Neural progenitor cell (in vitro differentiated cells): ENCODE data around the gene CAPN14. TPM values are rescaled to one million over a fixed set of nuclear protein-coding genes. Genes with fewer than 3 reads are reported as not detected.

Experiments
- DNase-seq: peaks from one replicate; pipeline ENCODE4 v3.0.0-alpha.2; 2016; ENCODE audit warnings: low spot score
- H2AFZ ChIP-seq: fragments of 200-600 bp; sonication (generic); replicated peaks from 2 replicates; pipeline ENCODE4 v1.6.1; 2016; ENCODE audit warnings: antibody characterized with exemption
- H3F3A ChIP-seq: fragments of 200-600 bp; sonication (generic); 2 replicates; pipeline ENCODE4 v1.6.1; 2016; ENCODE audit warnings: antibody characterized with exemption, low read depth
- H3K27ac ChIP-seq: fragments of 200-600 bp; sonication (generic); 2 replicates; pipeline ENCODE4 v1.5.1; 2016; ENCODE audit warnings: mild to moderate bottlenecking
- H3K27me3 ChIP-seq: fragments of 200-600 bp; sonication (generic); 2 replicates; pipeline ENCODE4 v1.6.1; 2016; ENCODE audit warnings: mild to moderate bottlenecking, moderate library complexity
- H3K36me3 ChIP-seq: fragments of 200-600 bp; sonication (generic); 2 replicates; pipeline ENCODE4 v1.5.1; 2016
- H3K4me1 ChIP-seq: fragments of 200-600 bp; sonication (generic); 2 replicates; pipeline ENCODE4 v1.6.1; 2016; ENCODE audit warnings: mixed run types
- H3K4me2 ChIP-seq: fragments of 200-600 bp; sonication (generic); 2 replicates; pipeline ENCODE4 v1.6.1; 2016
- H3K4me3 ChIP-seq: fragments of 200-600 bp; sonication (generic); 2 replicates; pipeline ENCODE4 v1.5.1; 2016
- H3K79me2 ChIP-seq: fragments of 200-600 bp; sonication (generic); 2 replicates; pipeline ENCODE4 v1.6.1; 2016; ENCODE audit warnings: low read depth
- H3K9ac ChIP-seq: fragments of 200-600 bp; sonication (generic); 2 replicates; pipeline ENCODE4 v1.6.1; 2016
- H3K9me3 ChIP-seq: fragments of 200-600 bp; sonication (generic); 2 replicates; pipeline ENCODE4 v1.5.1; 2016; ENCODE audit warnings: low read depth
- H4K20me1 ChIP-seq: fragments of 200-600 bp; sonication (generic); 2 replicates; pipeline ENCODE4 v1.6.1; 2016; ENCODE audit warnings: low read depth
- H3K27ac Mint-ChIP-seq: 3 replicates; pipeline ENCODE4 v1.8.0; 2021; ENCODE audit warnings: mixed read lengths
- H3K27me3 Mint-ChIP-seq: 2 replicates; pipeline ENCODE4 v1.8.0; 2022; ENCODE audit warnings: low read depth, mild to moderate bottlenecking, inconsistent platforms, moderate library complexity, mixed read lengths; ENCODE audit not compliant: insufficient read depth
- H3K36me3 Mint-ChIP-seq: 3 replicates; pipeline ENCODE4 v1.8.0; 2021; ENCODE audit warnings: mixed read lengths
- H3K4me1 Mint-ChIP-seq: 3 replicates; pipeline ENCODE4 v1.8.0; 2021; ENCODE audit warnings: mixed read lengths
- H3K4me3 Mint-ChIP-seq: 3 replicates; pipeline ENCODE4 v1.8.0; 2021; ENCODE audit warnings: mild to moderate bottlenecking, moderate library complexity, mixed read lengths
- H3K9me3 Mint-ChIP-seq: 3 replicates; pipeline ENCODE4 v1.8.0; 2020; ENCODE audit warnings: mixed read lengths
- CTCF ChIP-seq: fragments of 200-600 bp; sonication (generic); IDR thresholded peaks from 2 replicates; pipeline ENCODE4 v1.5.1; 2017; ENCODE audit warnings: antibody characterized with exemption, mild to moderate bottlenecking
- EZH2 ChIP-seq: fragments of 200-600 bp; sonication (generic); IDR thresholded peaks from 2 replicates; pipeline ENCODE4 v1.6.1; 2017; ENCODE audit warnings: antibody characterized with exemption, mild to moderate bottlenecking, moderate library complexity
- EZH2phosphoT487 ChIP-seq: fragments of 200-600 bp; sonication (generic); IDR thresholded peaks from 2 replicates; pipeline ENCODE4 v1.6.1; 2017; ENCODE audit warnings: antibody characterized with exemption
- total RNA-seq: library from RNA; depleted of rRNA; stranded (reverse); fragments of >200 nt; gene quantifications from 2 replicates; pipeline ENCODE4 v1.2.3, GENCODE V29; 2015; ENCODE audit warnings: low replicate concordance

Gene CAPN14
- total RNA-seq, 1 donor from 2014 or later, result 0.04 TPM

DNA sequence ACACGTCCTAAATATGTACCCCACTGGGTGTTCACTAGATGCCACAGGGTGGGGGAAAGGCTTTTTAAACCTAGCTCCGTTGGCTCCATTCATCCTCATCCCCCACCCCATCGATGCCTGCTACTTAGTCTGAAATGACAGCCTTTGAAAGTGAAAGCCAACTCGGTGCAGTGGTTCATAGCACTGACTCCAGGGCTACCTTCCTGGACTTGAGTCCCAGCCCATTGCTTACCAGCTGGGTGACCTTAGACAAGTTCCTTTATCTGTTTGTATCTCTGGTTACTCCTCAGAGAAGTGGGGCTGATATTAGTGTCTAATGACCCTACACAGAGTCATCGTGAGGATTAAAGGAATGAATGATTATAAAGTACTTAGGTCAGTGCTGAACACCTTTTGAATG lies 41.0 kb upstream of the CAPN14 start:
- Mint-ChIP-seq H3K27me3 (no peaks in the 10 kb centered on the region), H3K9me3 (no peaks in the 10 kb centered on the region), H3K4me1 (peaks cover 14% of the 10 kb centered on the region), H3K4me3 (no peak overlapping the region), H3K27ac (no peak overlapping the region), H3K36me3 (peaks cover 10% of the 10 kb centered on the region)
- H3K4me3 ChIP-seq, result no peak overlapping the region
- H3K9me3 ChIP-seq, result no peaks in the 10 kb centered on the region
- H3K9ac ChIP-seq, result no peak overlapping the region
- no peak overlapping the region for H3K4me2 ChIP-seq
- H3K4me1 ChIP-seq, result peaks cover 20% of the 10 kb centered on the region
- no peak overlapping the region for H3K27ac ChIP-seq
- no peak overlapping the region for H2AFZ ChIP-seq
- H3K27me3 ChIP-seq, result no peaks in the 10 kb centered on the region
- H3K79me2 ChIP-seq, result no peaks in the 10 kb centered on the region
- H3F3A ChIP-seq, result peaks cover 9% of the 10 kb centered on the region
- H4K20me1 ChIP-seq, result no peaks in the 10 kb centered on the region
- H3K36me3 ChIP-seq, result no peaks in the 10 kb centered on the region
- no peak for TF ChIP-seq CTCF
- no peak for TF ChIP-seq EZH2phosphoT487
- no peak for TF ChIP-seq EZH2
- DNase-seq, result no peak

GRCh38 chr2:31256611-31257382 lies 39.5 kb upstream of the CAPN14 start:
- H3K79me2 ChIP-seq, result no peaks in the 10 kb centered on the region
- Mint-ChIP-seq H3K27me3 (peaks cover 3% of the 10 kb centered on the region), H3K9me3 (no peaks in the 10 kb centered on the region), H3K27ac (peak overlapping the region; percentile 50), H3K4me1 (peaks cover 14% of the 10 kb centered on the region), H3K36me3 (peaks cover 10% of the 10 kb centered on the region), H3K4me3 (no peak overlapping the region)
- H3F3A ChIP-seq, result peaks cover 9% of the 10 kb centered on the region
- no peaks in the 10 kb centered on the region for H3K36me3 ChIP-seq
- no peaks in the 10 kb centered on the region for H3K9me3 ChIP-seq
- peak; percentile 34 for DNase-seq
- no peak for TF ChIP-seq EZH2
- TF ChIP-seq EZH2phosphoT487, result no peak
- no peak for TF ChIP-seq CTCF
- H3K4me1 ChIP-seq, result peaks cover 20% of the 10 kb centered on the region
- no peaks in the 10 kb centered on the region for H3K27me3 ChIP-seq
- H3K27ac ChIP-seq, result no peak overlapping the region
- peak overlapping the region; percentile 45 for H3K4me2 ChIP-seq
- H3K4me3 ChIP-seq, result no peak overlapping the region
- no peak overlapping the region for H3K9ac ChIP-seq
- no peak overlapping the region for H2AFZ ChIP-seq
- no peaks in the 10 kb centered on the region for H4K20me1 ChIP-seq

DNA sequence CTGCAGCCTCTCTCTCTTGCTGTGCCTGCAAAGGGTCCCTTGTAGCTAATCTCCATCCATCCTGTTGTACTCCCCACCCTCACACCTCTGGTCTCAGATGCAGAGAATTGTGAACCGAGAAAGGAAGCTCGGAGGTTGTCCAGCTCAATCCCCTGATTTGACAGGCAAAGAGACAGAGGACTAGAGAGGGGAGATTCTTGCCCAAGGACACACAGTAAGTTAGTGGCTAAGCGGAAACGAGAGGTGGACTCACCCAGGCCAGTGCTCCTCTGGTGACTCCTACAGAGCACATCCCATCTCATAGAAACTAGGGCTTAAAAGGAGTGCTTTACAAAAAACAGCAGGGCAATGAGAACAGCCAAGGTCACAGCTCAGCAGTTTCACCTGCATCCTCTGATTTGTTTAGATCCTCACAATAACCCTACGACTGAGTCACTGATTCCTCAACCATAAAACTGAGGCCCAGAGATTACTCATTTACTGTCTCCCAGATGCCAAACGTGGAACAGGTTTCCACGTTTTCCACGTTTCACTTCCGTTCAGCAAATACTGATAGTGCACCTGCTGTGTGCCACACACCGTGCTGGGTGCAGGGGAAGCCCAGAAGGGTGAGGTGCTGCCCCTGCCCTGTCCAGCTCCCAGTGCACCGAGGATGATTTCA lies 38.7 kb upstream of the CAPN14 start:
- no peak overlapping the region for H3K27ac ChIP-seq

More for the DNA sequence above, 38.7 kb upstream of the CAPN14 start:
- H3K9me3 Mint-ChIP-seq, result no peaks in the 10 kb centered on the region
- Histone ChIP-seq H3K4me1 (peaks cover 20% of the 10 kb centered on the region), H3K4me3 (no peak overlapping the region), H3F3A (peaks cover 9% of the 10 kb centered on the region), H2AFZ (no peak overlapping the region), H4K20me1 (no peaks in the 10 kb centered on the region), H3K27me3 (no peaks in the 10 kb centered on the region), H3K9ac (no peak overlapping the region), H3K79me2 (no peaks in the 10 kb centered on the region), H3K4me2 (no peak overlapping the region), H3K9me3 (no peaks in the 10 kb centered on the region), H3K36me3 (no peaks in the 10 kb centered on the region)
- no peak overlapping the region for H3K27ac Mint-ChIP-seq
- no peak for TF ChIP-seq EZH2
- TF ChIP-seq CTCF, result no peak
- no peak for TF ChIP-seq EZH2phosphoT487
- no peak overlapping the region for H3K4me3 Mint-ChIP-seq
- DNase-seq, result no peak
- peaks cover 14% of the 10 kb centered on the region for H3K4me1 Mint-ChIP-seq
- H3K27me3 Mint-ChIP-seq, result peaks cover 3% of the 10 kb centered on the region
- H3K36me3 Mint-ChIP-seq, result peaks cover 6% of the 10 kb centered on the region
